HEK293T (cell line): ENCODE results near the gene RNU6-7.

Source experiments
- CTCF ChIA-PET: fragments of 350-600 bp; formaldehyde crosslinking; extraction: SDS; loops from one replicate; lab custom pipeline; 2021; ENCODE audit warnings: antibody characterized with exemption, inconsistent platforms; lab: Yijun Ruan, JAX
- POLR2A ChIA-PET: fragments of 350-600 bp; formaldehyde crosslinking; extraction: SDS; loops from one replicate; lab custom pipeline; 2020; ENCODE audit warnings: antibody characterized with exemption, inconsistent platforms; lab: Yijun Ruan, JAX
- DNase-seq: peaks from one replicate; pipeline ENCODE4 v3.0.0; 2012; ENCODE audit warnings: mixed read lengths; ENCODE audit errors: extremely low spot score
- ARNT ChIP-seq: fragments of 450-650 bp; IDR thresholded peaks from 2 replicates; pipeline ENCODE4 v1.6.1; 2017; ENCODE audit warnings: mild to moderate bottlenecking
- BHLHE40 ChIP-seq: fragments of 450-650 bp; IDR thresholded peaks from 2 replicates; pipeline ENCODE4 v1.6.1; 2016; ENCODE audit warnings: mild to moderate bottlenecking, moderate library complexity, borderline replicate concordance
- CTBP1 ChIP-seq: fragments of 450-650 bp; IDR thresholded peaks from 2 replicates; pipeline ENCODE4 v1.6.1; 2016; ENCODE audit warnings: borderline replicate concordance
- ELF4 ChIP-seq: fragments of 450-650 bp; IDR thresholded peaks from 2 replicates; pipeline ENCODE4 v1.6.1; 2017; ENCODE audit warnings: antibody characterized with exemption
- FOXA1 ChIP-seq: fragments of 450-650 bp; IDR thresholded peaks from 2 replicates; pipeline ENCODE4 v1.6.1; 2016; ENCODE audit warnings: mild to moderate bottlenecking
- FOXK2 ChIP-seq: fragments of 450-650 bp; IDR thresholded peaks from 2 replicates; pipeline ENCODE4 v1.6.1; 2016; ENCODE audit warnings: mild to moderate bottlenecking
- FOXM1 ChIP-seq: fragments of 450-650 bp; IDR thresholded peaks from 2 replicates; pipeline ENCODE4 v1.6.1; 2017; ENCODE audit warnings: mild to moderate bottlenecking, borderline replicate concordance
- HDGF ChIP-seq: fragments of 450-650 bp; IDR thresholded peaks from 2 replicates; pipeline ENCODE4 v1.6.1; 2017; ENCODE audit warnings: antibody characterized with exemption, borderline replicate concordance
- L3MBTL2 ChIP-seq: fragments of 450-650 bp; conservative IDR thresholded peaks from 2 replicates; pipeline ENCODE4 v1.6.1; 2016; ENCODE audit warnings: mild to moderate bottlenecking
- LEF1 ChIP-seq: fragments of 450-650 bp; IDR thresholded peaks from 2 replicates; pipeline ENCODE4 v1.6.1; 2017; ENCODE audit warnings: mild to moderate bottlenecking, borderline replicate concordance
- NFRKB ChIP-seq: fragments of 450-650 bp; IDR thresholded peaks from 2 replicates; pipeline ENCODE4 v1.6.1; 2016; ENCODE audit warnings: mild to moderate bottlenecking, moderate library complexity
- PKNOX1 ChIP-seq: fragments of 450-650 bp; IDR thresholded peaks from 2 replicates; pipeline ENCODE4 v1.6.1; 2016
- SP1 ChIP-seq: fragments of 450-650 bp; IDR thresholded peaks from 2 replicates; pipeline ENCODE4 v1.6.1; 2017
- SUZ12 ChIP-seq: fragments of 450-650 bp; IDR thresholded peaks from 2 replicates; pipeline ENCODE4 v1.6.1; 2016; ENCODE audit warnings: mild to moderate bottlenecking
- TARDBP ChIP-seq: fragments of 450-650 bp; IDR thresholded peaks from 2 replicates; pipeline ENCODE4 v1.6.1; 2016
- ZNF384 ChIP-seq: fragments of 450-650 bp; IDR thresholded peaks from 2 replicates; pipeline ENCODE4 v1.6.1; 2016

RNU6-7 gene

DNA sequence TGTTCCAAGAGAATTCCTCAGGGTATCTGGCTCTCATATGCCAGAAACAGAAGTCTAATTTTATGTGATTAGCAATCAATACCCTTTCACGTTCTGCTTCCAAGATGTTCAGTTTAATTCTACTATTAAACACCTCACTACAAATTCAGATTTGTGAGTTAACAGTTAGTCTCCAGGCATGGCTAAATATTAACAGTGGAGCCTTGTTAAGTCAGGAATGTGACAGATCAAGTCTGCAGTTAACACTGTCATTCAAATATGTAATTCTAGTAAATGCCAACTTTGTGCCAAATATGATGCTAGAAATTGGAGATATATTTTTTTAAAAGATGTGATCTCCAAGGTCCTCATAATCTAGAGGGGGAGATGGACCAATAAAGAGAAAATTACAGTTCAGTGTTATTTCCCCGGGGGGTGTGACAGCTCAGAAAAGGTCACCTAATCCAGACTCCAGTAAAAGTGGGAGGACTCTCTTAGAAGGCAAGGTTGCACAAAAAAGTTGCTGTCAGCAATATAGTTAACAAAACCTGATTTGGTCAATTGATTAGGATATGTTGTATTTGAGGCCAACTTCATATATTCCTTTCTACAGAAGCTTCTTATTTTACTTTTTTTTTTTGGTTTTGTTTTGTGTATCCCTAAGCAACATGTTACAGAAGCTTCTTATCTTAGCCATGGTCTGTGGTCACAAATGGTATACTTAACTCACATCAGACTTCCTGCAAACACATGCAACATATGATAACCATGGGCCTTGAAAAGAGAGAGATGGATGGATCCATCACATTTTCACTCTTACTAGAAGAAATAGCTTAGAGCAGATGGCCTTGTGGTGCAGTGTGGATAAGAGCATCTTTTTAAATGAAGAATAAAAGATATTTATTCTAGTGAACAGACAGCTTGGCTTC is 18.4 kb upstream of the RNU6-7 start:
- CTCF ChIA-PET, result no interaction called here
- POLR2A ChIA-PET, result no interaction called here
- no peak for DNase-seq
- TF ChIP-seq SP1 (no peak), ZNF384 (no peak), NFRKB (no peak), FOXA1 (no peak), TARDBP (no peak), ARNT (no peak), BHLHE40 (no peak), FOXM1 (no peak), HDGF (no peak), CTBP1 (no peak), LEF1 (no peak), FOXK2 (no peak)

GRCh38 chr14:32185097-32185496 is 16.7 kb upstream of the RNU6-7 start:
- no peak for DNase-seq
- TF ChIP-seq FOXM1, result no peak
- no peak for TF ChIP-seq SP1
- TF ChIP-seq TARDBP, result no peak
- no peak for TF ChIP-seq LEF1
- no peak for TF ChIP-seq BHLHE40
- TF ChIP-seq SUZ12, result no peak
- TF ChIP-seq ELF4, result no peak
- no peak for TF ChIP-seq ZNF384
- CTCF ChIA-PET, result no interaction called here
- POLR2A ChIA-PET, result no interaction called here

DNA sequence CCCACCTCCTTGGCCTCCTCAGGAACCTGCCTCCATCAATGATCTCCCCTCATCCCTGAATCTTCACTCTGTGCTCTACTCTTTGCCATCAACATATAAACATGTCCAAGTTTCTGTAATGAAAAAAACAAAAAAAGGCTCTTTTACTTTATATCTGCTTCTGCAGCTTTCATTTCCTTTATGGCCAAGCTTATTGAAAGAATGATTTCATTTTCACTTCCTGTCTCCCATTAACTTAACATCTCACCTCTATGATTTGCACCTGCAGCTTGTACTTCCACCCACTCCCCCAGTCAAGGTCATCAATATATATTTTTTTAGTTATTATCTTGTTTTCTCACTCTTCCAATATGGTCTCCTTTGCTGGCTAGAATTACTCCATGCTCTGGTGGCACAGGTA is 15.6 kb upstream of the RNU6-7 start:
- DNase-seq, result no peak
- CTCF ChIA-PET, result no interaction called here
- POLR2A ChIA-PET, result no interaction called here
- TF ChIP-seq ELF4 (no peak), TARDBP (no peak), L3MBTL2 (no peak), ZNF384 (no peak), FOXA1 (no peak), SP1 (no peak), HDGF (no peak), PKNOX1 (no peak), SUZ12 (no peak), FOXM1 (no peak), FOXK2 (no peak), CTBP1 (no peak), NFRKB (no peak), LEF1 (no peak), ARNT (no peak), BHLHE40 (no peak)

DNA sequence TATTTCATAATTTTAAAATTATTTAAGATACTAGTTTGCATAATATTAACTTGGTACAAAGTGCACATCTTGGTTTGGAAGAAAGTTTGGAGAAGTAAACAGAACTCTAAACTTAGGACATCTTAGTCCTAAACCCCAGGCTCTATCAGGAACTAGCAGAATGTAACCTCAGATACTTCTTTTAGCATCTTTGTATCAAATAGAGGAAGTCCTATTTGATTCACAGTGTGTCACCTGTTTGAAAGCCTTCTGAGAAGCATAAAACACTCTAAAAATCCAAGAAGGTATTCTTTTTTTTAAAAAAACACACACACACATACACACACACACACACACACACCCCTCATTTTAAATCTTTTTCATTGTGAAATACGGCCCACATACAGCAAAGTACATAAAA is 12.0 kb upstream of the RNU6-7 start:
- CTCF ChIA-PET, result no interaction called here
- POLR2A ChIA-PET, result no interaction called here
- TF ChIP-seq FOXK2 (no peak), SP1 (no peak), FOXM1 (no peak), FOXA1 (no peak), ZNF384 (no peak), L3MBTL2 (no peak), CTBP1 (no peak), HDGF (no peak), ARNT (no peak), BHLHE40 (no peak), NFRKB (no peak), TARDBP (no peak)
- DNase-seq, result no peak

- no peak for DNase-seq
- ChIA-PET POLR2A (no interaction called here), CTCF (no interaction called here)
- TF ChIP-seq PKNOX1 (no peak), FOXK2 (no peak)
Observed at GRCh38 chr14:32190673-32191072, 11.2 kb upstream of the RNU6-7 start.

GRCh38 chr14:32192712-32193373 is 9.0 kb upstream of the RNU6-7 start:
- POLR2A ChIA-PET, result no interaction called here
- CTCF ChIA-PET, result interaction anchor here (0.6 kb wide), 1 partner anchor 21 kb away, joined by 3 read pairs; no protein-coding TSS in a partner anchor
- no peak for TF ChIP-seq NFRKB
- no peak for DNase-seq

- CTCF ChIA-PET, result no interaction called here
- TF ChIP-seq HDGF (no peak), BHLHE40 (no peak), FOXM1 (no peak), FOXK2 (no peak), LEF1 (no peak), CTBP1 (no peak), SUZ12 (no peak), PKNOX1 (no peak), ZNF384 (no peak), ELF4 (no peak)
- DNase-seq, result no peak
- POLR2A ChIA-PET, result no interaction called here
Observed at GRCh38 chr14:32193532-32193931, 8.3 kb upstream of the RNU6-7 start.
